HG03064 (cell line): ENCODE results near the gene E2F6.
"Not testable (repeated sequence)": the region's sequence is repeated elsewhere in the genome, so short reads cannot be mapped to it uniquely, and the experiment has no call there.

ENCODE experiments used
- ATAC-seq: cut with Tn5 transposase; IDR thresholded peaks from one replicate; pipeline ENCODE4 v1.9.1; 2021; ENCODE audit warnings: low read depth; ENCODE audit not compliant: unreplicated experiment

Gene E2F6

GRCh38 chr2:11416931-11417330 lies 49.0 kb downstream of the E2F6 start:
- ATAC-seq: no peak

DNA sequence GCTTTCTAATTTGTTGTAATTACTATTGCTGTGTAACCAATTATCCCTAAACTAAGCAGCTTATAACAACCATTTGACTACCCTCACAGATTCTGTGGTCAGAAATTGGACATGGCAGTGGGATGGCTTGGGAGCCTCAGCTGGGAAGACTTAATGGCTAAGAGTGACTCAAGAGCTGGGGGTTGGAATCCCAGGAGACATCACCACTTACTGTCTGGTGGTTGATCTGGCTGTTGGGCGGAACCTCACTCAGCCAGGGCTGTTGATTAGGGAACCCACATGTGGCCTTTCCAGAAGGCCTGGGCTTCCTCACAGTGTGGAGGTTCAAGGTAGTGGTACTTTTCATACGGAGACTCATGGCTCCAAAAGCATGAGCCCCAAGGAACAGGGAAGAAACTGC lies 49.8 kb downstream of the E2F6 start:
- no peak for ATAC-seq

DNA sequence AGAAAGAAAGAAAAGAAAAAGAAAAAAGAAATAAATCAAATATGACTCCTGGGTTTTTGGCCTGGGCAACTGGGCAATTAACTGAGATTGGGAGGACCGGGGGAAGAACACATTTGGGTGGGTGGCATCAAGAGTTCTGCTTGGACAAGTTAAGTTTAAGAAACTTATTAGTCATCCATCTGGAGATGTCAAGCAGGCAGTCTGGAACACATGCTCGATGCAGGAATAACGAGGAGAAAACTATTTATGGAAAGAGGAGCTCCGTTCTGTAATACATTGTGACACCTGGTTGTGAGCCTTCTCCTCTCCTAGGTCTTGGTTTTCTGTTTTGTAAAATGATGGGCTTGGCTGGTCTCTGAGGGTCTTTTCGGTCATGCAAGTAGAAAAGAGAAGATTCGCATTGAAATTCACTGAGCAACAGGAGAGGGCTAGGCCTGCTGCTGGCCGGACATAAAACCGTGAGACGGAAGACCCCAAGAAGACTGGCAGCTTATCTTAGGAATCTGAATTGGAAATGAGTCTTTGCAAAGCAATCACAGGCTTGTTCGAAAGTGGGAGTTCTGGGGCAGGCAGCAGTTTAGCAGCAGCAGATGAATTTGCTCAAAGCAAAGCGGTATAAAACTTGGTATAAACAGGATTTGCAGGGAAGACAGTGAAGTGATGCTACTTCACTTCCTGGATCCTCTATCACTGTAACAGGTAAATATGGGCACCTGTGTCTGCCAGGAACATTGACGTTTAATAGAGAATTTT lies 51.4 kb downstream of the E2F6 start:
- ATAC-seq: no peak

DNA sequence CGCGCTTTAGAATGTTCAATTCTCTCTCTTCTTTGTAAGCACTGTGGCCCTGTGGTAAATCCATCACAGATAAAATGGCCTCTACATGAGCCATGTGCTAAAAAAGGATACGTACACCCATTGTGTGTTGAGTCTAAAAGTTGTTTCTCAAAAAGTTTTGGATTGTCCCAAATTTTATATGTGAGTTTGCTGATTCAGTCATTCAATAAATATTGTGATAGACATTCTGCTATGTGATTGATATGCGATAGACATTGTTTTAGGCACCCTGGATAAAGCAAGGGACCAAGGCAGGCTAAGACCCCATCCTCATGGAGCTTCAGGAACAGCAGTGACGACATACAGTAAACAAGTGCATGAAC lies 53.5 kb downstream of the E2F6 start:
- no peak for ATAC-seq

DNA sequence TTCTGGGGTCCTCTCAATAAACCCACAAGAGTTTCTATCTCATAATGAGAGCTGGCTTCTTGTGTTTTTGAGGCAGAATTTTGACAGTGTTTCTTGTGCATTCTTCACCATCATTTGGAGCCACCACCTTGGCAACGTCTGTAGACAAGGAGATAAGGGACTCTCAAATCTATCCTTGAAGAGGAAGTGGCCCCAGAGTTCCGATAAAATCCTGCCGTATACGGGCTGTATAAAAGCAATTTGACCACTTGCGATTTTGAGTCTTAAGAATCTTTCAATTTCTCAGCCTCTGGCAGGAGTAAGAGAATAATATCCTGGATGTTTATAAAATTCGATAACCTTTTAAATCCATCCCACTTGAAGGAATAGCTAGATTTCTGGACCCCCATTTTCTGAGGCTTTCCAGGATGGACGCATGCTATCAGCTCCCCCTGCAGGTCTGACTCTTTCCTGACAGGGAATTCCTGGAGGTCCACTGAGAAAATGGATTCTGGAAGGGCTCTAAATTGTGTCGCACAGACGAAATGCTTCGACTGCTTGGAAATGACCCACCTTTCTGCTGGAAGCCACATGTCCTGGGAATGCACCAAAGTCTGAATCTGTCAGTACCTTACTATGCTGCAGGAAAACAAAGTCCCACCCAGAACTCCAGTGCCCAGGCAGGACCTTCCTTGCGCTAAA lies 54.1 kb downstream of the E2F6 start:
- ATAC-seq: no peak

- no peak for ATAC-seq
These were observed 54.7 kb downstream of the E2F6 start for GRCh38 chr2:11411244-11411643.

- no peak for ATAC-seq
These were observed 55.9 kb downstream of the E2F6 start for GRCh38 chr2:11410101-11410500.

GRCh38 chr2:11409572-11409959 lies 56.4 kb downstream of the E2F6 start:
- ATAC-seq: no peak

DNA sequence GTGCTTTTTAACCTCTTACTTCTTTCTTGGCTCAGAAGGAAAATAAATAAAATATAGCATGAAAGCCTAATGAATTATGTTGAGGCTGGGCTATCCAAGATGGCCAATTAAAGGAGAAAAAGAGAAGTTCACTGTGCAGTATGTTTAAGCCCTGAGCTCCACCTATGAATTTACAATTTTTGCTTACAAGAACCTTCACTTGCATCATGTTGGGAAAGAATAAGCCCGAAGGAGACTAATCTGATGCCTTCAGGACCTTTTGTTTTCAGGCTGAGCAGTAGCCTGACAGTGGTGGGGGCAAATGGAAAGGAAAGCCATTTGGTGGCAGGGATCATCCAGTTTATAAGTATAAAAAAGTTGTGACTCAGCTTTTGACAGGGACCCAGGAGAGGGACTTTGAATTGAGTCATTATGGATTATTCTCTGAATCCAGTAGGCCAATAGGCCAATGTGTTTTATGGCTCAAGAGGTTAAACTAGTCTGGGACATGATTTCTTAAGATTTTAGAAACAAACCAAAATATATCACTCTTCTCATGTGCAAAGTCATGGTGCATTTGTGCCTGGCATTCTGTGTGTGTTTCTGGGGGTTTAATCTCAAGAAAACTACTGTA lies 56.9 kb downstream of the E2F6 start:
- ATAC-seq: no peak

DNA sequence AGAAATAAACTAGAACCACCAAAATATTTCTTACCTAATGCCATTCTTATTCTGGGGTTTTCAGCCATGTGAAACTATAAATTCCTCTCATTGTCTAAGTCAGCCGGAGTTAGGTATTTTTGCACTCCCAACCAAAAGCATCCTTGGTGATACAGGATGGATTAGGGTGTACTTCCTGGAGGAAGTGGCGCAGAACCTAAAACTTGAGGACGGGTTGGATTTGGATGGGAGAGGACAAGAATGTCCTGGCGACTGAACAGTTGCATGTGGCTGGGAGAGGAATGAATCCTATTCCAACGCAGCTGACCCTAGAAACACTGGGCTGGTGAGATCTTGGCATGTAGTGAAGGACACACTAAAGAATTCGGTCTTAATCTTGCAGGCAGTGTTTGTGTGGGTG lies 58.5 kb downstream of the E2F6 start:
- no peak for ATAC-seq

GRCh38 chr2:11406958-11407381 lies 59.0 kb downstream of the E2F6 start:
- ATAC-seq: no peak

GRCh38 chr2:11406267-11406957 lies 59.5 kb downstream of the E2F6 start:
- ATAC-seq: no peak

GRCh38 chr2:11405599-11406266 lies 60.2 kb downstream of the E2F6 start:
- ATAC-seq: no peak

DNA sequence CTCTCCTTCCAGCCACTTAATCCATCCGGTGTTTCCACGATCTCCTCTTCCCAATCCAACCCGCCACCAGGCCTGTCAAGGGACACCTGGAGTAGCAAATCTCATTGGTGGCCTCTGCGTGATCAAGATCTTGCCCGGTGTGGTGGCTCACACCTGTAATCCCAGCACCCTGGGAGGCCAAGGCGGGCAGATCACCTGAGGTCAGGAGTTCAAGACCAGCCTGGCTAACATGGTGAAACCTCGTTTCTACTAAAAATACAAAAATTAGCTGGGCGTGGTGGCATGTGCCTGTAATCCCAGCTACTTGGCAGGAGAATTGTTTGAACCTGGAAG lies 60.9 kb downstream of the E2F6 start:
- ATAC-seq: not testable (repeated sequence)

DNA sequence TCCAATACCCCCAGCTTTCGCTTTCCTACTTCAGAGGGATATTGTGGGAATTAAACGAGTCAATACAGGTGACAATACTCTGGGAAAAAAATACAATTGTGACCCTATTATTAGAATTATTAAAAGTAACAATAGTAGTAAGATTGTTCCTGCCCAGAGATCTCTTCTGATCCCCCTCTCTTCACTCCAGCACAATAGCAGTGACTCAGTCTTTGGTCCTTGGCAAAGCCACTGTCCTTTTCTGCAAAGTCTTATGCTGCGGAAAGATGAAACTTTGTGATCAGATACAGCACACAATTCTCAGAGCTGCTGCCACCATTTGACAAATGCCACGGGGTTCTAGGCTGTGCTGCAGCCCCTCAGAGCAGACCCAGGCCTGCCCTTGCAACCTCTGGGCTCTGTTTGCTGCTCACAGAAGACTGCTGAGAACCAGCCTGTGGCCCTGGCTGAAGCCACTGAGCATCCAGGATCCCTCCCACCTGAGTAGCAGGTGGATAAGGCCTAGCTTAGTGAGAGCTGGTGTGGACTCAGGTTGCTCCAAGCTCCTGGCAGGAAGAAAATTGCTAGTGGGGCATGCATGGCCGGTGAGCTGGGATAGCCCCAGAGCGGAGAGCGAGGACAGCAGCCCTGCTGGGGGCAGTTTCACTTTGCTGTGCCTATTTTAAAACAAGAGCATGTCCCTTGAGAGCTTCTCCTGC lies 61.4 kb downstream of the E2F6 start:
- ATAC-seq: no peak

DNA sequence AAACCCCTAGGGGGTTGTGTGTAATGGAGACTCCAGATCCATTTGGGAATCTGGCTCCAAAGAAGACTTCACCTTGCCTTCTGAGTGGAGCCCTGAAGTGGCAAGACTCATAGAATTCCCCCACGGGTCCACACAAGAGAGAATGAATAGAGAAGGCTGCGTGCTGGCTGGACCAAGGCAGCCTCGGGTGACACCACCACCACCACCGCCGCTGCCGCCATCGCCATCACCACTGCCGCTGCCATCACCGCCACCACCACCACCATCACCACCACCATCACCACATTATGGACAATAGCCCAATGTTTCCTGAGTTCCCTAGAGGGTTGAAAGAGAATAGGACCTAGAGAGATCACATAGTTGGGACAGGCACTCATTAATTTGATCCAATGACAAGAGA lies 63.5 kb downstream of the E2F6 start:
- ATAC-seq: no peak

GRCh38 chr2:11399438-11399762 lies 66.6 kb downstream of the E2F6 start:
- ATAC-seq: no peak

DNA sequence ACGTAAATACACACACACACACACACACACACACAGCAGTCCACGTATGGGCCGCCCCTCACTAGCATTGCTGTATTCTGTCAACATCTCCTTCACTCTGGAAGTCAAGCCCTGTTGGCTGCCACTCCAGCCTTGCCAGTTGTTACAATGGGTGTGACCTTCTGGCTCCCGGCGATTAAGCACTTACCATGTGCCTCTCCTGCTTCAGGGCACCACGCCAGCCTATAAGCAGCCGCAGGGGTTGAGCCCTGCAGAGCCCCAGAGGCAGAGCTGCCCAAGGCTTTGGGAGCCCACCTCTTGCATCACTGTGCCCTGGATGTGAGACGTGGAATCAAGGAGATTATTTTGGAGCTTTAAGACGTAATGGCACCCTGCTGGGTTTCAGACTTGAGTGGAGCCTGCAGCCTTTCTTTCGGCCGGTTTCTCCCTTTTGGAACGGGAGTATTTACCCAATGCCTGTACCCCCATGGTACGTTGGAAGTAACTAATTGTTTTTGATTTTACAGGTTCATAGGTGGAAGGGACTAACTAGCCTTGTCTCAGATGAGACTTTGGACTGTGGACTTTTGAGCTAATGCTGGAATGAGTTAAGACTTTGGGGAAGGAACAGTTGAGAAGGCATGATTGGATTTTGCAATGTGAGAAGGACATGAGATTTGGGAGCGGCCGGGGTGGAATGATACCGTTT lies 67.1 kb downstream of the E2F6 start:
- ATAC-seq: no peak

DNA sequence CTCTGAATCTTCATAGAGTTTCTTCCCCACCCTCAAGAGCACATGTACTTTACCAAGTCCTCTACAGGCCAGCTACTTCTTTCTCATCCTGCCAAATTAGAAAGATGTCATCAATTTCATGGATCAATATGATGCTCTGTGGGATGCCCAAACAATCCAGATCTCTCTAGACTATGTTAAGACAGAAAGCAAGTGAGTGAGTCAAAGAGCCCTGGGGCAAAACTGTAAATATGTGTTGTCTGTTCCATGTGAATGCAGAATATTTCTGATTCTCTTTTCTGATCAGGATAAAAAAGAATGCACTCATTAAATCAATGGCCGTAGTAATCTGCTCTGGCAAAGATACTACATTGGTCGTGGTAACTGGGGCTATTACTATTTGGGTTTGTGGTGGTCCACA lies 68.4 kb downstream of the E2F6 start:
- no peak for ATAC-seq
